ENCODE results near the gene SUFU.
"Not testable (repeated sequence)": the region's sequence is repeated elsewhere in the genome, so short reads cannot be mapped to it uniquely, and the experiment has no call there.

Gene SUFU

DNA sequence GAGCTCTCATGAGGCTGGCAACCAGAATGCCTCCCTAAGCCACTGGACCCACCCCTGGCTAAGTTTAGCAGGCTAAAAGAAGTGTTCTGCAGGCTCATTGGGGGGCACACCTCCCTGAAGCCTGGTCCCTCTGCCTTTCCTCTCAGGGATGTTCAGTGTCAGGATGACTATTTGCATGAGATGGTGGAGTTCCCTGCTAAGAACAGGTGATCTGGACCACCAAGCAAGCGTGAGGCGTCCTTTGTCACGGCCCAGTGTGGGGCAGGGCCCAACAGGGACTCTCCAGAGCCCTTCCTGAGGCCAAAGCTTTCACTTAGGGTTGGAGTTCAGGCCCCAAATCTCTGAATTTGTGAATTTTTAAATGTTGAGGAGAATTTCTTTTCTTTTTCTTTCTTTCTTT lies 12.0 kb downstream of the SUFU start:
- DNase-seq = no peak

DNA sequence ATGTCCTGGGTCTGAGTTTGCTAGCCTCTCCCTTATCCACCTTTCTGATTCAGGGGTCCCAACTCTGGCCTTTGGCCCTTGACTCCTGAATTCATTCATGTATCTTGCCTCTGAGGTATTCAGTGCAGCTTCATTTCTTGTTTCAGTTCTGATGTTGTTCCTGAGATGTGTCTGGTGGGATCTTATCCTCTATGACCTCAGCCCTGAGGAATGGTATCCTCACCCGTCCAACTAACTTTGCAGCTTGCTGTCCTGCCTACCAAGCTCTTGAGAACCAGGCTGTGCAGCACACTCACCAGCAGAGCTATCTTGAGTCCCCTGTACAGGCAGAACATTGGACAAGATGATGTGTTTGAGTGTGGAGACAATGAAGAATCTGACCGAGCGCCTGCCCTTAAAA lies 13.8 kb downstream of the SUFU start:
- no peak for DNase-seq

DNA sequence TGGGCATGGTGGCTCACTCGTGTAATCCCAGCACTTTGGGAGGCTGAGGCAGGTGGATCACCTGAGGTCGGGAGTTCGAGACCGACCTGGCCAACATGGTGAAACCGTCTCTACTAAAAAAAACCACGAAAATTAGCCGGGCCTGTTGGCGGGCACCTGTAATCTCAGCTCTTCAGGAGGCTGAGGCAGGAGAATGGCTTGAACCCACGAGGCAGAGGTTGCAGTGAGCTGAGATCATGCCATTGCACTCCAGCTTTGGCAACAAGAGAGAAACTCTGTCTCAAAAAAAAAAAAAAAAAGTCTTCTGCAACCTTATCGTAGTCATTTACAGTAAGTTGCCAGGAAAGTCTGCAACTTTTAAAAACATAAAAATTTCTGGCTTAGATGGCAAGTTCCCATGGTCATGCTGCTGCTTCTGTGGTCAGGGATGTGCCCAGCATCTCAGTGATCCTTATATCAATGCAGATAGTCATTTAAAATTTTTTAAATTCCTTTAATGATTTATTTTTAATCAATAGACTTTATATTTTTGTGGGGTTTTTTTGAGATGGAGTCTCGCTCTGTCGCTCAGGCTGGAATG lies 15.6 kb downstream of the SUFU start:
- DNase-seq = no peak

DNA sequence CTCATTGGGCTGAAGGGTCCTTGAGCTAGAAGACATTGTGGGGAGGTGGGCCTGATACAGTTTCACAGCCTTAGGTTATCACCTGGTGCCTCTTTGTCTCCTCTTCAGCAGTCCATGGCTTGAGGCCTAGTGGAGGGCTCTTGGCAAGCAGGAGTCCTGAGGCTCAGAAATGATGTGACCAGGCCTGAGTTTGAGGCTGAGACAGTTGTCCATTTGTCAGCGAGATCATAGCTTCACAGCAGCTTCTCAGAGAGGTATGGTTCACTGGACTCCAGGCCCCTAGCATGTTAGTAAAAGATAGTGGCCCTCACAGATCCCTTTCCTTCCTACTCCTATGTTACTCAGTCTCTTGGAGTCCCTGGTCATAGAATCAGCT lies 19.1 kb downstream of the SUFU start:
- DNase-seq = no peak

DNA sequence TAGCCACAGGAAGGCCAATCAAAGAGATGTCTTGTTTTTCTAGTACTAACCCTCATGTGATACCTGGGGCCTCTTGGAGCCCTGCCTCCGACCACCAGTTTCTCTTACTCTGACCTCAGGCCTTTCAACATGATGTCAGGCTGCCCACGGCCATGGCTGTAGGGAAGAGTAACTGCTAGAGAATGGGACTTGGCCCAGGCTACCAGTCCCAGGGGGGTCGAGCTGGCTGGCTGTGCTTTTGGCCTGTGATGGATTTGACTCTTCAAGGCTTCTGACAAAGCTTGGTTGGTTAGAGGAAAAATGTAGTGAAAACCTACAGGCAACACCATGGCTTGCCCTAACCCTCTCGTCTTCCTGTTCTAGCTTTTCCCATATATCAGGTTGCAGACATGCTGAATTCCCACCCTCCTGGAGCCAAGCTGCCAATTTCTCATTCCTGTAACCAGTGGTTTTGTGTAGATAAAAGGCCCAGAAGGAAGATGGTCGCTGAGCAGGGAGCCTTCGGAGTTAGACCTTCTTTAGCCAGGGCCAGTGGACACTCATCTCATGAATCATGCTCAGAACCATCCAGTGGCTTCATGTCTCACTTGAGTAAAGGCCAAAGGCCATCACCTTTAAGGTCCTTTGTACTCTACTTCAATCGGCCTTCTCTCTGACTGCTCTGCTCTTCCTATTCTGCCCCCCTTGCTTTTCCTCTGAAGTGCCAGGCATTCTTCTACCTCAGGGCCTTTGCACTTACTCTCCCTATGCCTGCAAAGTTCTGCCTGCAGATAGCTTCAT lies 19.7 kb downstream of the SUFU start:
- no peak for DNase-seq

DNA sequence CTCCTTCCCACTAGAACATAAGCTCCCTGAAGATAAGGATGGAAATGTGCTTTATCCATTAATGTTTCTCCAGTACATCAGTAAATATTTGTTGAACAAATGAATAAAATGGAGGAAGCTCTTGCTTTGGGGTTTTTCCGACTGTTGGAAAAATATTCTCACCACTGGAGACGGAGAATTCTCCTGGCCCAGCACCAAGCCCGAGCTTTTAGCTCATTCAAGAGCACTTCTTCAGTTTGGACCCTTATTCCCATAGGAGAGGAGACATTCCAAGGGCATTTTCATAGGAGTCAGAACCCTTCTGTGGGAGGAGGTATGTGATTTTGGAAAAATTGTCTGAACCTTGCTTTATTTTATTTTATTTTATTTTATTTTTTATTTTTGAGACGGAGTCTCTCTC lies 21.0 kb downstream of the SUFU start:
- no peak for DNase-seq

DNA sequence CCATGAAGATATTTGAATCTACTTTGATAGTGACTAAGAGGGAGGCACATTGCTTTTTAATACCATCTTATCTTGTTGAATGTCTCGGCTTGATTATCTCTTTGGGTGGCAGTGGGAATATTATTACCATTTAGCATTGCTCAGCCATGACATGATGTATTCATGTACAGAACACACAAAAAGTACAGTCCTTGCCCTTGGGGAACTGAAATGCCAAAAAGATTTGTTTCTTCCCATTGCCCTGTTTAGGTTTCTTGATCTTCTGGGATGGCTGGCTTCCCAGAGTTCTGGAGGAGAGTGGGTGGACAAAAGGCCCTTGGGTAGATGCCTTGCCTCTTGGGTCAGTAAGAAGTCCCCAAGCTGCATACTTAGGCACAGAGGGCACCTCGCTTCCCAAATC lies 23.8 kb downstream of the SUFU start:
- no peak for DNase-seq

DNA sequence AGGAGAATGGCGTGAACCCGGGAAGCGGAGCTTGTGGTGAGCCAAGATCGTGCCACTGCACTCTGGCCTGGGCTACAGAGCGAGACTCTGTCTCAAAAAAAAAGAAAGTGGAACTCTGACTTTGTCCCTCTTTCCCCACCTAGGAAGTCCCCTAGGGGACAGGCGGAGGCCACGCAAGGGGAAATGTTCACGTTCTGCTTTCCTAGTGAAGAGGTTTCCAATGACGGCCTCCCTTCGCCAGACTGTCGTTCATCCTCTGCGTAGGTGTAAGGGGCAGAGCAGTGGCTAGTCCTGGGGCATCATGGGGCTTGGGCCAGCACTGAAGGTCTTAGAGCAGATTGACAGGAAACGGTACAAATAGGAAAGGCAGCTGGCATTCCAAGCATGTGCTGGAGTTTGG lies 30.6 kb downstream of the SUFU start:
- DNase-seq = no peak

DNA sequence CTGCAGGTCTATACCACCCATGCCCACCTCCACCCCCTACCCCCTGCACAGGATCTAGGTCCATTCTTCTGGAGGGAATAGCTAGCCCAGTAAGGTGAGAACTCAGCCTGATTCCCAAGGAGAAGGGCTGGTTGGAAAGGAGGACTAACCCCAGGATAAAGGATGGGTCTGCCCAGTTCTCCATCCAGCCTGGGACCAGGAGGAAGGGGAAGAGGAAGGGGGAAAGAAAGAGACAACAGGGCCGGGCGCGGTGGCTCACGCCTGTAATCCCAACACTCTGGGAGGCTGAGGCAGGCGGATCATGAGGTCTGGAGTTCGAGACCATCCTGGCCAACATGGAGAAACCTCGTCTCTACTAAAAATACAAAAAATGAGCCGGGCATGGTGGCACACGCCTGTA lies 31.2 kb downstream of the SUFU start:
- not testable (repeated sequence) for DNase-seq

DNA sequence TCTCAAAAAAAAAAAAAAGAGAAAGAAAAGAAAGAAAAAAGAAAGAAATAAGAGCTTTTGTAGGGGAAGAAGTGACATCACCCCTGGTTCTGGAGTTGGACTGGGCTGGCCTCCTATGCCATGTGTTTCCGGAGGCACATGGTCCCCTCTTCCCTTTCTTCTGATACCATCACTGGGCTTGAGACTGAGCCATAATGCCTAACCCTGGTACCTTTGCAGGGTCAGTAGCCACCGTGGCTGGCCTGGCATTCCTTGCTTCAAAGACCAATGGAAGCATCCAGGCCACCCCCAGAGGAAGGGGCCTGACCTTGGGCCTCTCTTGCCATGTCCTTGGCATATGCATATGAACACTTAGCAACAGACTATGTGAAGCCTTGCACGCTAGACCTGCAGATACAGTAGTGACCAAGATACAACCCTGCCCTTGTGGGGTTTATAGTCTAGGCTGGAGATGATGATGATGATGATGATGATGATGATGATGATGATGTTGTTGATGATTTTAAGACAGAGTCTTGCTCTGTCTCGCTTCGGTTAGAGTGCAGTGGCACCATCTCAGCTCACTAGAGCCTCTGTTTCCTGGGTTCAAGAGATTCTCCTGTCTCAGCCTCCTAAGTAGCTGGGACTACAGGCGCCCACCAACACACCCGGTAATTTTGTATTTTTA lies 31.8 kb downstream of the SUFU start:
- no peak for DNase-seq

DNA sequence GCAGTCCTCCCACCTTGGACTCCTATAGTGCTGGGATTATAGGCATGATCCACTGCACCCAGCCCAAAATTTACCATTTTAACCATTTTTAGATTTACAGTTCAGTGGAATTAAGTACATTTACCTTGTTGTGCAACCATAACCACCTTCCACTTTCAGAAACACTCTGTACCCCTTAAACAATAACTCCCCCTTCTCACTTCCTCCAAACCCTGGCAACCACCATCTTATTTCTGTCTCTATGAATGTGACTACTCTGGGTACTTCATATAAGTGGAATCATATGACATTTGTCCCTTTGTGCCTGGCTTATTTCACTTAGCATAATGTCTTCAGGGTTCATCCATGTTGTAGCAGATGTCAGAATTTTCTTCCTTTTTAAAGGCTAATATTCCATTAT lies 33.6 kb downstream of the SUFU start:
- no peak for DNase-seq

DNA sequence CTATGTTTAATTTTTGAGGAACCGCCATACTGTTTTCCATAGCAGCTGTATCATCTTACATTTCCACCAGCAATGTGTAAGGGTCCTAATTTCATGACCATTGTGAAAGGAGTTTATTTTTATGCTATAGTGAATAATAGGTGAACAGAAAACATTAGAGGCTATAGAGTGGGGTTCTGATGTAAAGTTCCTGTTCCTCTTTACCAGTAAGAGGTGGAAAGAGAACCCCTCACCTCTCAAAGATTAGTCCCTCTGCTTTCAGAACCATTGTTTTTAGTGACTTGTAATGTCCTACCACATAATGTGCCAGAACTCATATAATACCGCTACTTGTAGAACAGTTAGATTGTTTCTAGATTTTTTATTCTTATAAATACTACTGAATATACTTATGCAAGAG lies 34.2 kb downstream of the SUFU start:
- no peak for DNase-seq

DNA sequence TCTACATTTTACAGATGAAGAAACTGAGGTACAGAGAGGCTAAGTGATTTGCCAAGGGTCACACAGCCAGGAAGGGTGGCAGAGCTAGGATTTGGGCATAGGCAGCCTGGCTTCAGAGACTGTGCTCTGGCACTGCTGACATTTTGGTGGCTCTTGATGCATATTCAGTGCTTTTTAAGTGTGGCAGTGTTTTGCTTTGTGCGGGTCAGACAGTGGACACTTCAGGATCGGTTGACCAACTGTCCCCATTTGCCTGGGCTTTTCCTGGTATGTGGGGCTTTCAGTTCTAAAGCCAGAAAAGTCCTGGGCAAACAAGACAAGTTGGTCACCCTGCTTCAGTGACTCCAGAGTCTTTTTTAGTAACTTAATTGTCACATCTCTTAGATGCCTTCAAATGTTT lies 35.0 kb downstream of the SUFU start:
- DNase-seq = no peak

DNA sequence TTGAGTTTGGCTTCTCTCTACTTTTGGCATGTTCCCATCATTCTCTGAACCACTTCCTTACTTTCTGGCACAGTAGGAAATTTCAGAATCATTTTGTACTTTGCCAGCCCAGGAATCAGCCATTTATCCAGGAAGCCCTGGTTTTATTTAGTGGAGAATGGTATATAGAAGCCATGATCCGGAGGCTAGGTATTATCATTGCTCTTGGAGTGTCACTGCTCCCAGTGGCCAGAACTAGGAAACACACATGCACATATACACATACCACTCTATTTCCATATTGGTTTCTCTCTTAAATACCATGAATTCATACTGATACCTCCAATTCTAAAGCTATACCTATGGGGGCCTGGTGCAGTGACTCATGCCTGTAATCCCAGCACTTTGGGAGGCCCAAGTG lies 36.3 kb downstream of the SUFU start:
- no peak for DNase-seq

DNA sequence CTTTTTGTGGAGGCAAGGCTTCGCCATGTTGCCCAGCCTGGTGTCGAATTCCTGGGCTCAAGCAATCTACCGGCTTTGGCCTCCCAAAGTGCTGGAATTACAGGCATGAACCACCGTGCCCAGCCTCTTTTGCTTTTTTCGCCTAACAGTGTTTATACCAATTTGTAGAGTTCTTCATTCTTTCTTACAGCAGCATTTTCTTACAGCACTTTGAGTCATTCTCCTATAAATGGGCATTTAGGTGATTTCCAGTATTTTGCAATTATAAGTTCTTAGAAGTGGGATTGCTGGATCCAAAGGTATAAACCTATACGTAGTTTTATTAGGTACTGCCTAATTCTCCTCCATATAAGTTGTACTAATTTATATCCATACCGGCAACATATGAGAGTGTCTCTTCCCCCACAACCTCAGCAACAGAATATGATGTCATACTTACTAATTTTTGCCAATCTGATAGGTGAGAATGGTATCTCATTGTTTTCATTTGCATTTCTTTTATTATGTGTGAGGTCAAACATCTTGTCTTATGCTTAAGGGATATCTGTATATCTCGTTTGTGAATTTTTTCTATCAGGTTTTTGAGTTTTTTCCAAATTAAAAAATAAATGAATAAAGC lies 39.1 kb downstream of the SUFU start:
- no peak for DNase-seq

DNA sequence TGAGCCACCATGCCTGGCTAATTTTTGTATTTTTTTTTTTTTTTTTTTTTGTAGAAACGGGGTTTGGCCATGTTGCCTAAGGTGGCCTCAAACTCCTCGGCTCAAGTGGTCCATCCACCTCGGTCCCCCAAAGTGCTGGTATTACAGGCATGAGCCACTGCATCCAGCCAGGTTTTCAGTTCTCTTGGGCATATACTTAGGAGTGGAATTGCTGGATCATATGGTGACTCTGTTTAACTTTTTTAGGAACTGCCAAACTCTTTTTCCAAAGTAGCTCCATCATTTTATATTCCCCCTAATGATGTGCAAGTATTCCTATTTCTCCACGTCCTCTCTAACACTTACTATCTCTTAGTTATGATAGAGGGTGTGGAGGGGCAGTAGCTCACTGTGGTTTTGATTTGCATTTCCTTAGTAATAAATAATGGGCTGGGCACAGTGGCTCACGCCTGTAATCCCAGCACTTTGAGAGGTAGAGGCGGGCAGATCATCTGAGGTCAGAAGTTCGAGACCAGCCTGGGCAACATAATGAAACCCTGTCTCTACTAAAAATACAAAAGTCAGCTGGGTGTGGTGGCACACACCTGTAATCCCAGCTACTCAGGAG lies 41.6 kb downstream of the SUFU start:
- DNase-seq = no peak

DNA sequence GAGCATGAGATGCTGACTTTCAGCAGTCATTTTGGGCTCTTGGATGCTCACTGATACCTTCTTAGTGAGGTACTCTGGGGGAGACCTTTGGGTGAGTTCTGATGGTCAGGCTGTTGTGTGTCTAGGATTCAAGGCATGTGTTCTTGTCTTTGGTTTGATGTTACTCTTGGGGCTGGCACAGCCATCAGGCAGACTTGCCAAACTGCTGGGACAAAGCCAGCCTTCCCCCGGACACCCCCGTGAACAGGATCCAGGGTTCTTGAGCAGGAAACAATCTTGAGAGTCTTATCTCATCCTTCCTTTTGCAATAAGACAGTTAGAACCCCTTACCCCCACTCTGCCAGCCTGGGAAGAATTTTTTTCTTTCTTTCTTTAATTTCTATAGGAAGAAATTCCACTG lies 42.2 kb downstream of the SUFU start:
- DNase-seq = no peak

DNA sequence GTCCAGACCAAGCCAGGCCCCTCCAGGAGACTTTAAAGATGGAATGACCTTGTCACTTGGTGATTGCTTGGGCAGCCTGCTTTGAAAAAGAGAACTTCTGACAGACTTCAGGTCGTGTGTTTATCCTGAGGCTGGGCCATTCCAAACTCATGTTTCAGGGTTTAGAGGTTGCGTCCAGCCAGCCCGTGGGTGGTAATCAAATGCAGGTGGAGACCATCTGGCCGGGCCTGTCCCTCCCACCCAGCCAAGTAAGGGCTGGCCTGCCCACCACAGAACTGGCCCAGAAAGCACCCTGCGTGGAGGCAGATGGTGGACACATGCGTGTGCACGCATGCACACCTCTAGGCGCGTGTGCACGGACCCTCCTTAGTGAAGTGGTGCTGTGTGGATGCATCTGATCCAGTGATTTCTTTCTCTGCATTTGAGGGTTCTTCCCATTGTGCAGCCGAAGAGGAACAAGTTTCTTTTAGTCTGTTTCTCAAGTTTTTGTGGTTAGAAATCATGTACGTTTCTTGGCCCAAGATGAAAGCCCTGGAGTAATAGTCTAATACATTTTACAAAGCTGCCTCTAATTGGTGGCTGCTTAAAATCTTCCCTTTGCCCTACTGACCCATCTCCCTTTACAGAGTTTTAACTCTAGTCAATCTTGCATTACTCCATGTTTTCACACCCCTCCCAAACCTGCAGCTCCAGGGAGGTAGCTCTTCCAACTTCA lies 43.0 kb downstream of the SUFU start:
- no peak for DNase-seq

DNA sequence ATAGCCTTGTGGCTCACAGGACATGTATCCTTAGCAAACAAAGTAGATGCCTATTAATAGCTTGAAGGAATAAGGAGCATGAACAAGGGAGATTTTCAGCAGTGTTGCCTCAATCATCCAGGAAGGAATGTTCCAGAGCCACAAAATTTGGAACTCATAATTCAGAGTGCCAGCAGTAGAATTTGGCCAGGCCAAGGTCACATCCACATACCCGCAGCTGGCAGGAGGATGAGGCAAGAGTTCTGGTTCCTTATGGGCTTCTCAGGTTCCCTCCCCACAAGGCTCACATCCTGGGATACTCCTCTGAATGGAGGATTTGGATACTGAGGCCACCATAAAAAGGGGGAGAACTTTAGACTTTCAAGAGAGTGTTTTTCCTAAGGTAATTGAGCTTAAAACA lies 45.8 kb downstream of the SUFU start:
- no peak for DNase-seq

DNA sequence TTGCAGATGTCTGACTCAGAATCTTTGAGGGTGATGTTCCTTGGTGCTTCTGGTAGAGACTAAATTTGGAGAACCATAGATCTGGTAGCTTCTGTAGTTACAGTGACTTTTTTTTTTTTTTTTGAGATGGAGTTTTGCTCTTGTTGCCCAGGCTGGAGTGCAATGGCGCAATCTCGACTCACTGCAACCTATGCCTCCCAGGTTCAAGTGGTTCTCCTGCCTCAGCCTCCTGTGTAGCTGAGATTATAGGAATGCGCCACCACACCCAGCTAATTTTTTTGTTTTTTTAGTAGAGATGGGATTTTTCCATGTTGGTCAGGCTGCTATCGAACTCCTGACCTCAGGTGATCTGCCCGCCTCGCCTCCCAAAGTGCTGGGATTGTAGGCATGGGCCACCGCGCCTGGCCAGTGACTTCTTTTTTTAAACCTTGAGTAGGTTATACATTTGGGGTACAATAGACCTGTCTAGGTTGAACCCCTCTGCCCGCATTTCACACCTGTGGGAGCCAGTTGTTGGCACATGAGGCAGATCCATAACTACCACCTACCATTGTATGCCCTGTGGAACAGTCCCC lies 47.0 kb downstream of the SUFU start:
- DNase-seq = no peak

DNA sequence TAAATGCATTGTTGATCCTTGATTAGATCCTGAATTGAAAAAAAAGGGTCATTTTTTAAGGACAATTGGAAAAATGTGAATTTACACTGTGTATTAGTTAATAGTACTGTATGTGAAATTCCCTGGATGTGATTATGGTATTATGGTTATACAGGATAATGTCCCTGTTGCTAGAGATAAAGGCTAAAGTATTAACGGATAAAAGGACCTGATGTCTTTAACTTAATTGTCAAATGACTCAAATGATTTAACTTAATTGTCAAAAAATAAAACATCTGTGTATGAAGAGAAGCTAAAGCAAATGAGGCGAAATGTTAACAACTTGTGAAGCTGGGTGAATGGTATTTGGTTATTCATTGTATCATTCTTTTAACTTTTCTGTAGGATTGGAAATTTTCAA lies 48.8 kb downstream of the SUFU start:
- DNase-seq = no peak

DNA sequence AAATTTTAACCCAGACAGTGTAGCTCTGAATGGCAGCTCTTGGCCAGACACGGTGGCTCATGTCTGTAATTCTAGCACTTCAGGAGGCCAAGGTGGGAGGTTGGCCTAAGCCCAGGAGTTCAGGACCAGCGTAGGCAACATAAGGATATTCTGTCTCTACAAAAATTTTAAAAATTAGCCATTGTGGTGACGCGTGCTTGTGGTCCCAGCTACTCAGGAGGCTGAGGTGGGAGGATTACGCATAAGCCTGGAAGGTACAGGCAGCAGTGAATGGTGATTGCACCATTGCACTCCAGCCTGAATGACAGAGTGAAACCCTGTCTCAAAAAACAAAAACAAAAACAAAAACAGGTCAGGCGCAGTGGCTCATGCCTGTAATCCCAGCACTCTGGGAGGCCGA lies 50.0 kb downstream of the SUFU start:
- no peak for DNase-seq

DNA sequence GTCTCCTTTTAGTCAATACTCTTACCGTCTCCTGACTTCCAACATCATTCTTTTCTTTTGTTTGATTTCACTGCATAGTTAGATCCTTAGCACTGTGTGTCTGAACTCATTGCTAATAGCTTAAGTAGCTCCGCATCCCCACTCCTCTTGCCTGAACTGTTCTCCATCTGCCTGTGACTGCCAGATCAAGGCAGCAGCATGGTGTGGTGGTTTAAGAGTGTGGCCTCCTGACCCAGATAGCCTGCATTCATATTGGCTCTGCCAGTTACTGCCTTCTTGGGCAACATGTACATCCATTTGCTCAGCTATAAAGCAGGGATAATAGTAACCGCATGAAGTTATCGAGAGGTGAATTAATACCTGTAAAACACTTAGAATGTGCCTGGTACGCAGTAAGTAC lies 50.8 kb downstream of the SUFU start:
- DNase-seq = no peak
